ENCODE data around the gene KDM4B. TPM values are rescaled to one million over a fixed set of nuclear protein-coding genes. Genes with fewer than 3 reads are reported as not detected.

The KDM4B gene
- total and polyA plus RNA-seq, 10 of the 15 experiments (the other 5 are each of a cell fraction or from before 2014, with no cell fraction given): 0.47 to 49.6 (median 16.2) TPM

- H3K9ac ChIP-seq (ENCODE audit: control insufficient read depth, insufficient read depth, low read length): no peak overlapping the region
- H3K27me3 ChIP-seq (replicated peaks in 1 of 2; ENCODE audit: control insufficient read depth in 2 of 2, insufficient read depth in 2 of 2, low read length in 1 of 2): no peaks in the 10 kb centered on the region
- DNase-seq (ENCODE audit: low read depth, low spot score): no peak
- no peak overlapping the region for H3K27ac ChIP-seq (ENCODE audit: control insufficient read depth, insufficient read depth)
- FAIRE-seq: no peak
- TF ChIP-seq PML (IDR thresholded peaks at IDR 0.05; ENCODE audit: low read length): no peak
- no peak for TF ChIP-seq USF2 (IDR thresholded peaks at IDR 0.05; ENCODE audit: borderline replicate concordance, low read depth, low read length)
- no peak for TF ChIP-seq WRNIP1 (IDR thresholded peaks at IDR 0.05; ENCODE audit: borderline replicate concordance, low read depth, low read length)
- no peak for TF ChIP-seq RAD51 (IDR thresholded peaks at IDR 0.05)
- TF ChIP-seq SRF (IDR thresholded peaks at IDR 0.05; ENCODE audit: low read depth in 2 of 2, low read length in 2 of 2): no peak
- no peak for TF ChIP-seq ATF7 (IDR thresholded peaks at IDR 0.05; ENCODE audit: low read depth)
- no peak for TF ChIP-seq E2F8 (IDR thresholded peaks at IDR 0.05; ENCODE audit: low read depth, partially characterized antibody)
- no peak for TF ChIP-seq SMC3 (IDR thresholded peaks at IDR 0.05; ENCODE audit: borderline replicate concordance, low read length)
- TF ChIP-seq CHD2 (IDR thresholded peaks at IDR 0.05; ENCODE audit: borderline replicate concordance, low read depth, low read length): no peak
- TF ChIP-seq BCL3 (IDR thresholded peaks at IDR 0.05; ENCODE audit: borderline replicate concordance, insufficient read depth, low read depth, low read length, poor library complexity, severe bottlenecking): no peak
- TF ChIP-seq GATAD2B (conservative IDR thresholded peaks at IDR 0.05; ENCODE audit: low read depth): no peak
- TF ChIP-seq, protein P1, sequence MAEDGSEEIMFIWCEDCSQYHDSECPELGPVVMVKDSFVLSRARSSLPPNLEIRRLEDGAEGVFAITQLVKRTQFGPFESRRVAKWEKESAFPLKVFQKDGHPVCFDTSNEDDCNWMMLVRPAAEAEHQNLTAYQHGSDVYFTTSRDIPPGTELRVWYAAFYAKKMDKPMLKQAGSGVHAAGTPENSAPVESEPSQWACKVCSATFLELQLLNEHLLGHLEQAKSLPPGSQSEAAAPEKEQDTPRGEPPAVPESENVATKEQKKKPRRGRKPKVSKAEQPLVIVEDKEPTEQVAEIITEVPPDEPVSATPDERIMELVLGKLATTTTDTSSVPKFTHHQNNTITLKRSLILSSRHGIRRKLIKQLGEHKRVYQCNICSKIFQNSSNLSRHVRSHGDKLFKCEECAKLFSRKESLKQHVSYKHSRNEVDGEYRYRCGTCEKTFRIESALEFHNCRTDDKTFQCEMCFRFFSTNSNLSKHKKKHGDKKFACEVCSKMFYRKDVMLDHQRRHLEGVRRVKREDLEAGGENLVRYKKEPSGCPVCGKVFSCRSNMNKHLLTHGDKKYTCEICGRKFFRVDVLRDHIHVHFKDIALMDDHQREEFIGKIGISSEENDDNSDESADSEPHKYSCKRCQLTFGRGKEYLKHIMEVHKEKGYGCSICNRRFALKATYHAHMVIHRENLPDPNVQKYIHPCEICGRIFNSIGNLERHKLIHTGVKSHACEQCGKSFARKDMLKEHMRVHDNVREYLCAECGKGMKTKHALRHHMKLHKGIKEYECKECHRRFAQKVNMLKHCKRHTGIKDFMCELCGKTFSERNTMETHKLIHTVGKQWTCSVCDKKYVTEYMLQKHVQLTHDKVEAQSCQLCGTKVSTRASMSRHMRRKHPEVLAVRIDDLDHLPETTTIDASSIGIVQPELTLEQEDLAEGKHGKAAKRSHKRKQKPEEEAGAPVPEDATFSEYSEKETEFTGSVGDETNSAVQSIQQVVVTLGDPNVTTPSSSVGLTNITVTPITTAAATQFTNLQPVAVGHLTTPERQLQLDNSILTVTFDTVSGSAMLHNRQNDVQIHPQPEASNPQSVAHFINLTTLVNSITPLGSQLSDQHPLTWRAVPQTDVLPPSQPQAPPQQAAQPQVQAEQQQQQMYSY (CRISPR knock-in tag; IDR thresholded peaks at IDR 0.05): no peak
- TF ChIP-seq IKZF2 (IDR thresholded peaks at IDR 0.05): no peak
- TF ChIP-seq STAT3 (IDR thresholded peaks at IDR 0.05; ENCODE audit: low read depth, low read length): no peak
- TF ChIP-seq TBL1XR1 (IDR thresholded peaks at IDR 0.05; ENCODE audit: low read depth, low read length): no peak
- no peaks in the 10 kb centered on the region for H3K4me1 ChIP-seq (ENCODE audit: control insufficient read depth, insufficient read depth, low read length)
- ChIA-PET RAD21 (ENCODE audit: unreplicated experiment) (no interaction called here), POLR2A (no interaction called here), CTCF (interaction anchor here (0.6 kb wide), 1 partner anchor 190 kb away, joined by 3 read pairs; no protein-coding TSS in a partner anchor), SMC1A (ENCODE audit: uncharacterized antibody, unreplicated experiment) (no interaction called here)
- no peak for ATAC-seq
- intact Hi-C loops (cut with micrococcal nuclease; ENCODE audit: unreplicated experiment): no loop called here
- H4K20me1 ChIP-seq (ENCODE audit: control insufficient read depth, insufficient read depth): no peaks in the 10 kb centered on the region
- BruUV-seq (replicated peaks): no TSS peak
- H3K79me2 ChIP-seq (ENCODE audit: control insufficient read depth, insufficient read depth, low read length): no peaks in the 10 kb centered on the region
- H3K9me3 ChIP-seq (replicated peaks; ENCODE audit: control insufficient read depth, insufficient read depth, low read length): no peaks in the 10 kb centered on the region; the same call in 2 of the 3 replicates
- no peak overlapping the region for H3K4me3 ChIP-seq
- no peak overlapping the region for H3K4me2 ChIP-seq (ENCODE audit: control insufficient read depth, insufficient read depth)
- in situ Hi-C loops (cut with MboI): no loop called here
- H2AFZ ChIP-seq (ENCODE audit: control insufficient read depth, low read depth, low read length): no peak overlapping the region
- WGBS (ENCODE audit: insufficient coverage, insufficient replicate concordance, low lambda C conversion rate, missing lambda C conversion rate): 45% methylated on average over 6 of the region's 6 CpGs
- H3K36me3 ChIP-seq (ENCODE audit: control insufficient read depth in 2 of 2, insufficient read depth in 2 of 2, low read length in 1 of 2): peaks cover 0 to 1% of the 10 kb centered on the region in 2 experiments; a peak in 3 of 4 replicates
Observed at GRCh38 chr19:5115771-5116202, 146.9 kb downstream of the KDM4B start.

Measured in GM12878 (cell line).